Activated CD4-positive, alpha-beta T cell treated with anti-CD3 and anti-CD28 coated beads for 24 hours (primary cell): Measurements from ENCODE around the gene MED27.

ENCODE experiments used
- DNase-seq, 2 donors: peaks; one replicate each; pipeline ENCODE4 v3.0.0-alpha.2; 2020; ENCODE audit warnings: low read depth in 2 of 2

The MED27 gene

DNA sequence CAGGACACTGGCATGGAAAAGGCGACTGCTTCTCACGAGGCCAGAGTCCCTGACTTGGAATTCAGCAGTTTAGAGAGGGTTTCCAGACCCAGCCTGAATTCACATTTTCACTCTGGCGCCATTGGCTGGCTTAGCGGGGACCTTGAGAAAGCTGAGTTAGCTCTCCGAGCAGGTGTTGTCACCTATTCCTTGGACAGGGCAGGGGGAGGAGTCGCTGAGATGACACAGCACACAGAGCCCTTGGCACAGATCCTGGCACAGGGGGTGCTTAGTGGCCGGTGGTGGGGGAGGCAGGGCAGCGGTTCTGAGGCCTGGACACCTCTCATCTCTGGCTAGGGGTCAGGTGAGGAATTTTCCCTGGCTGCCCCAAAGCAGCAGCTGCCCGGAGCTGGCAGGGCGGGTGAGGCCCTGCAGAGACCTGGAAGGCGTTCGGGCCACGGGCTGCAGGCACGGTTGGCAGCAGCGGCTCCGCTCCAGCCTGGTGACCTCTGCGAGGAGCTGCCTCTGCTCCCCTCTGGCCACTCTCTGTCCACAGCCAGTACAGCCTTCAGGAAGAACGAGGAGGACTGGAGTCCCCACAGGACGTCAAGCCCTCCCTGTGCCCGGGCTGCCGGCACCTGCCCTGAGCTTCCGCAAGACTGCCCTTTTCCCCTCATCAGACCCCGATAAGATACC is 267.4 kb downstream of the MED27 start:
- no peak for DNase-seq

- DNase-seq: no peak
These were observed 268.3 kb downstream of the MED27 start for GRCh38 chr9:131811405-131811804.

DNA sequence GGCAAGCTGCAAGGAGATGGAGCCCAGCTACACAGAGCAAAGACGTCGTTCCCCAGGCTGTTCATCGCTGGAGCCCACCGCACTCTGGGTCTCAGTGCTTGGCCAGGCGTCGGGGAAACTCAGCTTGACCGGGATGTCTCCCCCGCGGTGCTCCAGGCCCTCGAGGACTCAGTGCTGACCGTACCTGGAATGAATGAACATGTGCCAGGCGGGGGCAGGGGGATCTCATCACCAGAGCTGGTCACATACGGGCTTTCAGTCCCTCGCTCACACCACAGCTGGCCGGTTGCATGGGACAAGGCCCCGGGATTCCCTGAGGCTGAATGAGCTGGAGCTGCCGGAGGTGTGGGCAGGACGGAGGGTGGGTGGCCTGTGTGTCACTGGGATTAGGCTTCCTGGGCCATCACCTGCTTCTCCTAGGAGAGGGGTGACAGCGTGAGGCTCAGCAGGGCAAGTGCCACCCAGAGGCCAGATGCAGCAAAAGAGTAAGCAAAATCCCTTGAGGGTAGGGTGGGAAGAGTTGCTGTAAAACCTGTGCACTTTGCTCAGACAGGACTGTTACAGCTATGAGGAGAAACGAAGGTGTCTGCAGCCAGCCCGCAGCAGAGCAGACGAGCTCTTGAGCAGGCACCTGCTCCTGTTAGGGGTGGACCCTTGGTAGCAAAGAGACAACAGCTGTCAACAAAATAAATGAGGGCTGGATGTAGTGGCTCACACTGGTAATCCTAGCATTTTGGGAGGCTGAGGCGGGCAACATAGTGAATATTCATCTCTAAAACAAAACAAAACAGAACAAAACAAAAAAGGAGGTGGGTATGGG is 269.1 kb downstream of the MED27 start:
- no peak for DNase-seq
